Endothelial cell of umbilical vein (primary cell): ENCODE measurements around the gene DNAH9.

ENCODE experiments used
- CTCF ChIP-seq, 2 donors: IDR thresholded peaks; 1 replicate in 1 of 2; 2 replicates in 1 of 2; pipeline ENCODE4 v1.5.1; 2011; ENCODE audit warnings: low read length in 2 of 2, mild to moderate bottlenecking in 2 of 2, moderate library complexity in 2 of 2, control low read depth in 1 of 2, inconsistent platforms in 1 of 2, low read depth in 1 of 2; ENCODE audit not compliant: insufficient read depth in 1 of 2; ENCODE audit errors: extremely low read depth in 1 of 2
- EZH2 ChIP-seq: IDR thresholded peaks from 2 replicates; pipeline ENCODE4 v1.6.1; 2012; ENCODE audit warnings: borderline replicate concordance, low read depth, mild to moderate bottlenecking, moderate library complexity, low read length, inconsistent platforms; ENCODE audit not compliant: severe bottlenecking
- FOS ChIP-seq: IDR thresholded peaks from 2 replicates; pipeline ENCODE4 v1.6.1; 2011; ENCODE audit warnings: mild to moderate bottlenecking, low read length, moderate library complexity, borderline replicate concordance; ENCODE audit not compliant: insufficient read depth
- JUN ChIP-seq: IDR thresholded peaks from 2 replicates; pipeline ENCODE4 v1.6.1; 2011; ENCODE audit warnings: borderline replicate concordance, low read depth; ENCODE audit not compliant: insufficient read length, insufficient read depth
- MAX ChIP-seq: IDR thresholded peaks from 2 replicates; pipeline ENCODE4 v1.6.1; 2011; ENCODE audit not compliant: insufficient read depth, insufficient read length
- POLR2A ChIP-seq: IDR thresholded peaks from 2 replicates; pipeline ENCODE4 v1.6.1; 2012; ENCODE audit warnings: low read depth, mild to moderate bottlenecking, control low read depth, low read length
- POLR2AphosphoS5 ChIP-seq: IDR thresholded peaks from 2 replicates; pipeline ENCODE4 v1.6.1; 2012; ENCODE audit warnings: low read depth, mild to moderate bottlenecking, control low read depth, low read length, moderate library complexity; ENCODE audit not compliant: insufficient read depth

GRCh38 chr17:11917415-11917814 is 319.1 kb downstream of the DNAH9 start:
- TF ChIP-seq CTCF (IDR thresholded peaks at IDR 0.05; ENCODE audit: extremely low read depth in 1 of 2, insufficient read depth in 1 of 2, low read depth in 1 of 2, low read length in 2 of 2): no peak
- TF ChIP-seq MAX: no peak
- no peak for TF ChIP-seq POLR2A
- TF ChIP-seq EZH2: no peak
- no peak for TF ChIP-seq JUN
- TF ChIP-seq FOS: no peak
- TF ChIP-seq POLR2AphosphoS5: no peak
